GM12864 (cell line): ENCODE measurements around the gene RELN.

Experiments used
- DNase-seq: peaks from one replicate; pipeline ENCODE4 v3.0.0-alpha.2; 2011; ENCODE audit warnings: low read depth
- H3K4me3 ChIP-seq: 2 replicates; pipeline ENCODE4 v1.5.1; 2011; ENCODE audit warnings: mild to moderate bottlenecking, low read depth, low read length, control low read depth
- TF ChIP-seq, protein P1 (sequence below): IDR thresholded peaks from 2 replicates; pipeline ENCODE4 v1.5.1; 2011; ENCODE audit warnings: low read depth, mild to moderate bottlenecking, moderate library complexity, low read length, control low read depth, inconsistent platforms; ENCODE audit errors: missing control alignments

Gene RELN

DNA sequence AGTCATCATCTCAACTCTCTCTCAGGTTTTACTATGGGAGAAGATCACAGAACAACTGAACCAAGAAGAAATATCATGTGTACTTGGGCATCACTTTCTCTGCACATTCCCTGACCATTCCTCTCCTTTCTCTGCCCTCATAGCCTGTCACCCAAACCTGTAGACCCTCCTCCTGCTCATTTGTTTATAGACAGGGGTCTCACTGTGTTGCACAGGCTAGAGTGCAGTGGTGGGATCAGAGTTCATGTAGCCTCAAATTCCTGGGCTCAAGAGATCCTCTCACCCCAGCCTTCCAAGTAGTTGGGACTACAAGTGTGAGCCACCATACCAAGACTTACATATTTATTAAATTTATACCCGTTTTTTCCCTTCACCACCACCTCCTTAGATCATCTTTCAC, 282.7 kb downstream of the RELN start:
- H3K4me3 ChIP-seq: no peak overlapping the region
- DNase-seq: no peak
- TF ChIP-seq, protein P1, sequence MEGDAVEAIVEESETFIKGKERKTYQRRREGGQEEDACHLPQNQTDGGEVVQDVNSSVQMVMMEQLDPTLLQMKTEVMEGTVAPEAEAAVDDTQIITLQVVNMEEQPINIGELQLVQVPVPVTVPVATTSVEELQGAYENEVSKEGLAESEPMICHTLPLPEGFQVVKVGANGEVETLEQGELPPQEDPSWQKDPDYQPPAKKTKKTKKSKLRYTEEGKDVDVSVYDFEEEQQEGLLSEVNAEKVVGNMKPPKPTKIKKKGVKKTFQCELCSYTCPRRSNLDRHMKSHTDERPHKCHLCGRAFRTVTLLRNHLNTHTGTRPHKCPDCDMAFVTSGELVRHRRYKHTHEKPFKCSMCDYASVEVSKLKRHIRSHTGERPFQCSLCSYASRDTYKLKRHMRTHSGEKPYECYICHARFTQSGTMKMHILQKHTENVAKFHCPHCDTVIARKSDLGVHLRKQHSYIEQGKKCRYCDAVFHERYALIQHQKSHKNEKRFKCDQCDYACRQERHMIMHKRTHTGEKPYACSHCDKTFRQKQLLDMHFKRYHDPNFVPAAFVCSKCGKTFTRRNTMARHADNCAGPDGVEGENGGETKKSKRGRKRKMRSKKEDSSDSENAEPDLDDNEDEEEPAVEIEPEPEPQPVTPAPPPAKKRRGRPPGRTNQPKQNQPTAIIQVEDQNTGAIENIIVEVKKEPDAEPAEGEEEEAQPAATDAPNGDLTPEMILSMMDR: no peak

DNA sequence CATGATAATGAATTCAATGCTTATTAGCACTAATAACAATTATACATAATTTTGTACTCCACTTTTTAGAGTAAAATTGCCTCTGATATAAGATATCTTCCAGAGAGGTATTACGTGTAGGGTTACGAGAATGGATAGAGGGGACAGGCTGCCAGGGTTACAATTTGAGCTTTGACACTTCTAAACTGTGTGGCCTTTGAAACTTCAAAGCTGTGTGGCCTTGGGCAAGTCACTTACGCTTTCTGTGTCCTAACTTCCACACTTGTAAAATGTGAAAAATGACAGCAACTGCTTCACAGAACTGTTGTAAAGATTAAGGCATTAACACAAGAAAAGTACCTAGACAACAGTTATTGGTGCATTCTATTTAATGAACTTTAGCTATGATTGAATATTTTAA, 283.9 kb downstream of the RELN start:
- TF ChIP-seq, protein P1: no peak
- DNase-seq: no peak
- H3K4me3 ChIP-seq: no peak overlapping the region

DNA sequence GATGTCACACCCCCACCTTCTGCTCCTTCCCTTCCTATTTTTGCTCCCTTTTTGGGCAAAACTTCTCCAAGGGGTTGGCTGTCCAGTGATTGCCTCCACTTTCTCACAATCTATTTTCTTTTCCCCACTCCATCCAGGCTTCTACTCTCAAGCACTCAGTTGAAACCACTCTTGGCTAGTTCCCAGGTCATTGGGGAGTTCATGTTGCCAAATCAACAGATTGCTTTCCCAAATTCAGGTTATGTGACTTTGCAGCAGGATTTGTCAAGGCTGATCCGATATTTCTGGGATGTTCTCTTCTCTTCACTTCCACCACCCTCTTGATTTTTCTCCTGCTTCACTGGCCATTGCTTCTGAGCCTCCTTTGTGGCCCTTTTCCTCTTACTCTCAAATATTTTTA, 284.8 kb downstream of the RELN start:
- no peak overlapping the region for H3K4me3 ChIP-seq
- TF ChIP-seq, protein P1: no peak
- DNase-seq: no peak

DNA sequence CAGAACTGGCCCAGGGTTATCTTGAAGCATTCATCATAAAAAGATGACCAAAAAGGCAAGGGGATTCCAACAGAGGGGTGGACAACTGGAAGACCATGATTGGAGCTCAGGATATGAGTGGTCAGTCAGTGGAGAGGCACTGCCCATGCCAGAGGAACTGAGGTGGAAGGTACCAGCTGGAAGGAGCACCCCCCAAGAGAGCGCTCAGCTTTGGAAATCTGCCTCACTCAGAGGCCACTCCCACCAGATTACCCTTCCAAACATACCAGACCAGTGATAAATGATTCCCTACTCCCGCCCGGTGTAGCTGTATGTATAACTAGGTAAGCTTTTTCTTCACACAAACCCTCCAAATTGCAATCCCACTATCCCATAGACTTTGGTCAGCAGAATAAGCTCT, 286.5 kb downstream of the RELN start:
- no peak for DNase-seq
- H3K4me3 ChIP-seq: no peak overlapping the region
- TF ChIP-seq, protein P1: no peak

DNA sequence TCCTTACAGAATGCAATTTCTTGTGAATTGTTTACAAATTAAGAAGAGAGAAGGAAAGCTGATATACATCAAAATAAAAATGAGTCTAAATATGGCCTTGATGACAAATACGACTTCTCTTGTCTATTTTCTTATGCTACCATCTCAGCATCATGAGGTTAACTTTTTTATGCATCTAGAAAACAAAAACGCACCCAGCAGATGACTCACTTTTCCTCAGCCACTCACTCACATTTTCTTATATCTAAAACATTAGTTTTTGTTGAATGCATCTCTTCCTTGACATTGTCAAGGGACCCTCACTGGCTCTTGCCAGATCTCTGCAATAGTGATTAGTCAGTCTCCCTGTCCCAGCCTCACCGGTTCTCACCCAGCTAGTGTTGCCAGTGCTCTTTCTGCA, 287.0 kb downstream of the RELN start:
- no peak overlapping the region for H3K4me3 ChIP-seq
- no peak for DNase-seq
- TF ChIP-seq, protein P1: no peak

DNA sequence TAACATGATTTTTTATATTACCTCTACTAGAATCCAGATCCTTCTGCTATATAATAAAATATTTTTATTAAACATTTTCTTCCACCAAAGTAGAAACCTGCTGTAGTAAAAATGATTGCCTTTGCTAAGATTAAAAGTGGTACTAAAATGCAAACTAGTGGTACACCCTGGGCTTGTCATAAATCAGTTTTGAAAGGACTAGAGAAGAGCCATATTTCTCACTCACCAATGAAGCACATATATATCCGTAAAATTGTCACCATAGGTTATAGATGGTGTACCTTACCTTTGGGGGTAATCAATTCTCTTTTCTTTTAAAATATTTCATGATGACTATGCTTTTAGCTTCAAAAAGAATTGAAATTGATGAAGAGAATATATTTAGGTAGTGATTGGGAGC, 290.4 kb downstream of the RELN start:
- no peak overlapping the region for H3K4me3 ChIP-seq
- no peak for DNase-seq
- TF ChIP-seq, protein P1: no peak

DNA sequence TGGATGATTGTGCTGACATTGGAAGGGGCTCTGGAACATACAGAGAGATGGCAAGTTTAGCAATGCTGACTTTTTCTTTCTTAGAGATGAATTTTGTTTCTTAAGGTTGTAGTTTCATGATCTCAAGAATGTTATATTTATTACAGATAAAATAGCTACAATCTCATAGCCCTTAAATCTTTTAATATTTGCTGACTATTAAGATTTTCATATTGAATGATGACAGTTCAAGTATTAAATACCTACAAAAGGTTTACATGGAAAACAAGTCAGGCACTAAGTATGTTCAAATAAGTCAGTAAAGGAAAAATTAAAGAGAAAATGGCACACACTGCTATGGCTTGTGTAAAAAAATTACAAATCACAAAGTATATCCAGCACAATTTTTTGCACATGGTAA, 291.4 kb downstream of the RELN start:
- TF ChIP-seq, protein P1: no peak
- no peak overlapping the region for H3K4me3 ChIP-seq
- DNase-seq: no peak
